HUES48 (cell line): ENCODE data around the gene KRTAP3-3.

Experiments
- H3K27ac ChIP-seq: one replicate; pipeline ENCODE4 v1.7.0; 2013; ENCODE audit warnings: low read depth, low read length, inconsistent platforms
- H3K27me3 ChIP-seq: 2 replicates; pipeline ENCODE4 v1.6.1; 2013; ENCODE audit warnings: mild to moderate bottlenecking, low read length; ENCODE audit not compliant: control insufficient read depth, insufficient read depth
- H3K36me3 ChIP-seq: 2 replicates; pipeline ENCODE4 v1.6.1; 2013; ENCODE audit warnings: low read length; ENCODE audit not compliant: control insufficient read depth, insufficient read depth
- H3K4me1 ChIP-seq: 2 replicates; pipeline ENCODE4 v1.6.1; 2013; ENCODE audit warnings: mild to moderate bottlenecking, low read length; ENCODE audit not compliant: control insufficient read depth, insufficient read depth
- H3K4me3 ChIP-seq: 2 replicates; pipeline ENCODE4 v1.5.1; 2013; ENCODE audit warnings: mild to moderate bottlenecking, low read depth, low read length
- H3K9ac ChIP-seq: 2 replicates; pipeline ENCODE4 v1.6.1; 2013; ENCODE audit warnings: mild to moderate bottlenecking, low read depth, low read length, moderate library complexity
- H3K9me3 ChIP-seq: 2 replicates; pipeline ENCODE4 v1.6.1; 2013; ENCODE audit warnings: low read length; ENCODE audit not compliant: control insufficient read depth, insufficient read depth

Gene KRTAP3-3

DNA sequence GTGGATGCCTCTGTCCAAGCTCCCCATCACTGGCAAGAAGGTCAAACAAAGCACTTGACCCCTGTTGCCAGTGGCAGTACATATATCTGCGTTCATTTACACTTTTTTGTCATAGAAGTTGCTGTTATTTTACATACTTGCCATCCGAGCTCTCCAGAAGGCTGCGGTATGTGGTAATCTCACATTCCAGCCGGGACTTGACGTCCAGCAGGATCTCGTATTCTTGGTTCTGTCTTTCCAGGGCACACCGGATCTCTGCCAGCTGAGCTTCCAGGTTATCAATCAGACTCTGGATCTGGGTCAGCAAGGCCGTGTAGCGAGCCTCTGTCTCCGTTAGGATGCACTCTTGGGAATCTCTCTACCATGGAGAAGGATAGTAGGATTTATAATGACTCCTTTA lies 33.8 kb downstream of the KRTAP3-3 start:
- H3K27ac ChIP-seq, result no peak overlapping the region
- H3K9ac ChIP-seq, result no peak overlapping the region
- no peaks in the 10 kb centered on the region for H3K36me3 ChIP-seq
- no peak overlapping the region for H3K4me3 ChIP-seq
- no peaks in the 10 kb centered on the region for H3K27me3 ChIP-seq
- no peaks in the 10 kb centered on the region for H3K9me3 ChIP-seq
- H3K4me1 ChIP-seq, result peaks cover 24% of the 10 kb centered on the region

DNA sequence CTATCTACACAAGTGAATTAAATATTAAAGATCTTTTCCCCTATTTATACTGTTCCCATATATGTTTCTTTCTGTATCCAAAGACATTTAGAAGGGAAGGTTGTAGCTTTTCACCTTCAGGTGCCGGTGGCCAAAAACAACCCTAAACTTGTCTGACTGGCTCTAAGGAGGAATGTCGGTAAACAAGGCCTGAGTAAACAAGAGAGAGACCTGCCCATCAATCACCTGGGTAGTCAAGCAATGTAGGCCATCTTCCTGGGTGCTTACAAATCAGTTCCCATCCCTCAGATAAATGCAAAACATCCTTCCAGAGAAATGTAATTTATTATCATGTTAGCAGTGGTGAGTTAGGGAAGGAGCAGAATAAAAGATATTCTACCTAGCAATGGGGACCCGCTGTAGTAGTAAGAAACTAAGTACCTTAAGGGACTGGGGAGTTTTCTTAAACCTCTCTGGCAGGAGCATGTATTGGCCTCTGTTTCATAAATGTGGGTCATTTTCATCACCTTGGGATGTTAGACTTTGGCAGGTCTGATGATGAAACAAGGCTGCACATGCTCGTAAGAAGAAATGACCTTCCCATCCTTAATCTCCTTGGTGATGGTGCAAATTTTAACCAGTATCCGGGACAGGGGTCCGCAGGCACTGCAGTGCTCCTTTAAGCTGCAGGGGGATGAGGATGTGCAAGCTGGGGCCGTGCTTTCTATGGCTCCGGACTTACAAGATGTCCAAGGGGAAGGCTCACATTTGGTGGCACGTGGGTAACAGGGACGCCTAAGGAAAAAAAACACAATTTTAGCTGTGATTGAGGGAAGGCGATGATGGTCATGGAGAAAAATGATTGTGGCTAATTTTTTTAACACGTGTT lies 35.6 kb downstream of the KRTAP3-3 start:
- Histone ChIP-seq H3K4me1 (peaks cover 24% of the 10 kb centered on the region), H3K4me3 (no peak overlapping the region), H3K27me3 (no peaks in the 10 kb centered on the region), H3K36me3 (no peaks in the 10 kb centered on the region), H3K9ac (no peak overlapping the region), H3K9me3 (no peaks in the 10 kb centered on the region), H3K27ac (no peak overlapping the region)

DNA sequence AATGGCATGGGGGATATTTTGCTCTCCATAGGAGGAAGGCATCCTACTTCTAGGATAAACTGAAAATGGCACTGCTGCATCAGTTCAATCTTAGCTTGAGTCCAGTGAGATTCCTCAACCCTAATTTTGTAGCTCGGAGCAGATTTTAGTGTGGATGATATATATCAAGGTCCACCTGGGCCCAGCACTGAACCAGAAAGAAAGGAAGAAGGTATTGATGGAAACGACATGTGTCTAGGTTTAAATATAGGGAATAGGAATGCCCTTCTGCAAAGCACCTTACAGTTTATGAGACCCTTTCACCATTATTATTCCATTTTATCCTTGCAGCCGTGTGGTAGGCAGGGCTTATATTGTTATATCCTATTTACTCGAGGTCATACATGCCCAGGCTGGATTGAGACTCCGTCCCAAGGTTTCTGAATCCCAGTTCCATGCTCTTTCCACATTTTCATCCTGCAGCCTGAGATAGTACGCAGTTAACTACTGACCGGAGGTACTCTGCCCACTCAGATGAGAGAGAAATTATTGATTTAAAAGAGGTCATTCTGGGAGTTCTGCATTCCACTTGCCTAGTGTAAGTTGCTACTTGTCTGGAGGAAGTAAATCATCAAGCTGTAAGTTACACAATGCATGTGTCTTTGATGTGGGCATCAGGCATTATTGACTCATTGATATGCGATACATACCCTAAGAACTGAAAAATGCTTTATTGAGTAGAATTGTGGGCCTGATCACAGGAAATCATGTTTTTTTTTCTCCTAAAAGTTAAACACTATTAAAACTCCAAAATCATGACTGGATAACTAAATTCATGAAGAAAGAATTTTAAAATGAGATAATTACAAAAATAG lies 37.3 kb downstream of the KRTAP3-3 start:
- Histone ChIP-seq H3K9me3 (no peaks in the 10 kb centered on the region), H3K9ac (no peak overlapping the region), H3K27ac (no peak overlapping the region), H3K4me3 (no peak overlapping the region), H3K27me3 (no peaks in the 10 kb centered on the region), H3K4me1 (peaks cover 24% of the 10 kb centered on the region), H3K36me3 (no peaks in the 10 kb centered on the region)

DNA sequence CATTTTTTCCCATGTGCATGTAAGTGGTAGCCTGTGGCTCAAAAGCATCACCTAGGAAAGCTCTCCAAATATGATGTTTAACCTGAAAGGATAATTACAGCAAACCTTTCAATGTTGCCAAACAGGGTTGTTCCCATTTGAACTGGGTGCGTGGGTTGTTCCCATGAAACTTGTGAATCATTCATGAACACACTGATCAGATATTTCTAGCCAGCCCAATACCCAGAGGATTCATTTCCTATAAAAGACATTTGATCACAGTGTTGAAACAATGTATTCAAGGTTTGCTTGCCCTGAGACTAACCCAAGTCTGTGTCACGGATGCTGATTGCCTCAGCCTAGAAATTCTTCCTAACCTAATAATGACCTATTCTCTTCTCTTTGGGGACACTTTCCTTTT lies 40.1 kb downstream of the KRTAP3-3 start:
- Histone ChIP-seq H3K36me3 (no peaks in the 10 kb centered on the region), H3K4me1 (peaks cover 24% of the 10 kb centered on the region), H3K27me3 (no peaks in the 10 kb centered on the region), H3K27ac (no peak overlapping the region), H3K9me3 (no peaks in the 10 kb centered on the region), H3K4me3 (no peak overlapping the region), H3K9ac (no peak overlapping the region)

DNA sequence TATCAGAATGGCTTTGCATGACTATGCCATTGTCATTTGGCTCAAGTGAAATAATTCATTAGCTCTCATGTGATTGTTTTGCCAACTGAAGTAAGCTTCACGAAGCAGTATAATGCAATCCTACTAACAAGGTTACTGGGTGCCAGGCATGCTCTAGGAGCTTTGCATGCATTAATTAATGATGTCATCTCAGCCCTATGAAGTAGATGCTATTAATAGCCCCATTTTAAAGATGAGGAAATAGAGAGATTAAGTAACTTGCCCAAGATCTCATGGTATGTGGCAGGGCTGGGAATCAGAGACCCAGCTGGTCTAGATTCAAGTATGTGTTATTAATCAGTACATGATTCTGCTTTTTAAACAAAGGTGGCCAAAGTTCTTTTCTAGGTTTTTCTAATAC lies 41.3 kb downstream of the KRTAP3-3 start:
- H3K27ac ChIP-seq, result no peak overlapping the region

DNA sequence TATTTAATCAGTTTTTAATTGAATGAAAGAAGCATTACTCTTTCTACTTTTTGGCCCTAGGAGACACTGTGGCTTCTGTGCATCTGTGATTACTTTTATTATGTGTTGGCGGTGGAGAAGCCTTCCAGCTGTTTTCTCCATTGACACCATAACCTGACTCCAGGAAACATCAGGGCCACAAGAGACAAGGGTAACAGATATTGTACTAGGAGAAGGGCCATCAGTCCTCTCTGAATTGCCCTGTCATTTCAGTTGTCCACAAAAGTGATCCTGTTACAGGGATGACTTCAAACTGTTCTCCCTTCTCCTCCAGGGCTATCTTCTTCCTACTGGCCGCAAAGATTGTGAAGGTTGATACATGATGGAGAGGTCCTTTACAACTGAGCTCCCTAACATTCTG lies 41.8 kb downstream of the KRTAP3-3 start:
- Histone ChIP-seq H3K27ac (no peak overlapping the region), H3K9ac (no peak overlapping the region), H3K4me1 (peaks cover 9% of the 10 kb centered on the region), H3K36me3 (no peaks in the 10 kb centered on the region), H3K9me3 (no peaks in the 10 kb centered on the region), H3K4me3 (no peak overlapping the region), H3K27me3 (no peaks in the 10 kb centered on the region)

More for the DNA sequence above, 41.3 kb downstream of the KRTAP3-3 start:
- Histone ChIP-seq H3K9me3 (no peaks in the 10 kb centered on the region), H3K36me3 (no peaks in the 10 kb centered on the region), H3K27me3 (no peaks in the 10 kb centered on the region), H3K4me3 (no peak overlapping the region), H3K4me1 (peaks cover 14% of the 10 kb centered on the region), H3K9ac (no peak overlapping the region)

DNA sequence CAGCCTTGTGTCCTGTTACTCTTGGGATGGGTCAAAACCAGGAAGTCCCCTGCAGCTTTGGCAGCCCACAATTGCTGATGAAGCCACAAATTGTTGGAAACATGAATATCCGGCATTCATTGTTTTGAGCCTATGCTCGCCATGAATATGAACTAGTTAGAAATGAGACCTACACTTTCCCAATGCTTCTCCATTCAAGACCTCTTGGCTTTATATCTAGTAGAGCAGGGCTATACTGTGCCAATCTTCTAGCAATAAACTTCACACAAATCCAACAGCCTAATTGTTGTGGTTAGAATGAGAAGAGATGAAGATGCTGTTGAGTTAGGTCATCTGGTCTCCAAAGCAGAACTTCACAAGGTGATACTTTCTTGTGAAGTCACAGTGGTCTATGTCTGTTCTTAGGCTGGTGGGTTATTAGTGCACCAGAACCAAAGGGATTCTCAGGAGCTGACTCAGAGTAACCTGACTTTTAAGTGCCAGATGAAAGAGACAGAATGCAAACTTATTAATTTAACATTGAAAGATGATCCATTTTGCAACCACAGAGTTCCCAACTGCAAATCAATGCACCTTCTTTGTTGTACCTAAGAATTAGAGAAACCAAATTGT lies 42.8 kb downstream of the KRTAP3-3 start:
- Histone ChIP-seq H3K4me1 (no peaks in the 10 kb centered on the region), H3K27me3 (no peaks in the 10 kb centered on the region), H3K9ac (no peak overlapping the region), H3K27ac (no peak overlapping the region), H3K36me3 (no peaks in the 10 kb centered on the region), H3K9me3 (no peaks in the 10 kb centered on the region), H3K4me3 (no peak overlapping the region)

DNA sequence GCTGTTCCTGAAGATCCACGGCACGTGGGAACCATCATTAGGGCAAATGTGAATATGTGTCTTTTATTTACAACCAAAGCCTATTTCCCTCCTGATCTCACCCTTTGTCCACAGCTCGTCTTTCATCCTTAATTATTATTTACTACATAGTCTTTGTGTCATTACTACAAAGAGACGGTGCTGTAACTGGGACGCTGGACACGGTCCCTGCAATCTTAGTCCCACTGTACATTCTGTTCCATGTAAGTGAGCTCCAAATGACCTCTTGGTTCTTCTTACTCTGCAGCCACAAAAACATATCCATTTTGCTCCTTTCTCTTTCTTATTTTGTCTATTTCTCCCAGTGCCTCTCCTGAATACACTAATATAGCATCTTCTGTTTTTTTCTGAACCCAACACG lies 43.8 kb downstream of the KRTAP3-3 start:
- Histone ChIP-seq H3K27me3 (no peaks in the 10 kb centered on the region), H3K4me3 (no peak overlapping the region), H3K27ac (no peak overlapping the region), H3K9me3 (no peaks in the 10 kb centered on the region), H3K9ac (no peak overlapping the region), H3K36me3 (no peaks in the 10 kb centered on the region), H3K4me1 (no peaks in the 10 kb centered on the region)

DNA sequence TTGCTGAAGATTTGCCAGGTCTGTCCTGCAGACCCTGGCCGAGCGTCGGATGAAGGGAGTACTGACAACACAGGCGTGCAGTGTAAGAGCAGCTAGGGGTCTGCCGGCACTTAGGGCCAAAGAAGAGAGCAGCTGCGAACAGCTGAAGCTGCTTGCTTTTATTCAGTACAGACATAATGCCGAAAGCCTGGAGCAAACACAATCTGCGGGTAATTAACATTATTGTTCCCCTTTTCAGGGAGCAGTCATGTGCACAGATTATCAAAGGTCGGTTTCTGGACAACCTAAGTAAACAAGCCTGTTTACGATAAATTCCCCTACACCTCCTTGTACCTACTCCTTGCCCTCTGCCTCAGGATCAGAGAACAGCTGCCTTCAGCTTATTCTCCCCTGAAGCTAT lies 44.5 kb downstream of the KRTAP3-3 start:
- Histone ChIP-seq H3K9me3 (no peaks in the 10 kb centered on the region), H3K9ac (no peak overlapping the region), H3K4me1 (no peaks in the 10 kb centered on the region), H3K27ac (no peak overlapping the region), H3K4me3 (no peak overlapping the region), H3K27me3 (no peaks in the 10 kb centered on the region), H3K36me3 (no peaks in the 10 kb centered on the region)

DNA sequence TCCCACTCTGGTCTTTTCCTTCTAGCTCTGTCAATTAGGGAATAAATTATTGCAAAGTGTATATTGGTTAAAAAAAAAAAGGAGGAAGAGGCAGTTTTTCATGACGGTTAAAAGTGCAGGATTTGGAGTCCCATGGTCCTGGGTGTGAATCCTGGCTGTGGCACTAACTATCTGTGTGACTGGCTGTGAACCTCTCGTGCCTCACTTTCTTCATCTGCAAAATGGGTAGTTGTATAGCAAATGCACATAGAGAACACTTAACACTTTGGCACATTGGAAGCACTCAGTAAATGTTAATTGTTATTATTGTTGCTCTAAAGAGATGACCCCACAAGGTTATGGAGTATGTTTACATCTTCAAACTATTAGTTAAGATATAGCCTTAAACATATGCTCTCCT lies 46.0 kb downstream of the KRTAP3-3 start:
- no peak overlapping the region for H3K9ac ChIP-seq
- H3K9me3 ChIP-seq, result no peaks in the 10 kb centered on the region
- no peaks in the 10 kb centered on the region for H3K36me3 ChIP-seq
- no peak overlapping the region for H3K27ac ChIP-seq
- no peaks in the 10 kb centered on the region for H3K27me3 ChIP-seq
- no peak overlapping the region for H3K4me3 ChIP-seq
- H3K4me1 ChIP-seq, result no peaks in the 10 kb centered on the region

DNA sequence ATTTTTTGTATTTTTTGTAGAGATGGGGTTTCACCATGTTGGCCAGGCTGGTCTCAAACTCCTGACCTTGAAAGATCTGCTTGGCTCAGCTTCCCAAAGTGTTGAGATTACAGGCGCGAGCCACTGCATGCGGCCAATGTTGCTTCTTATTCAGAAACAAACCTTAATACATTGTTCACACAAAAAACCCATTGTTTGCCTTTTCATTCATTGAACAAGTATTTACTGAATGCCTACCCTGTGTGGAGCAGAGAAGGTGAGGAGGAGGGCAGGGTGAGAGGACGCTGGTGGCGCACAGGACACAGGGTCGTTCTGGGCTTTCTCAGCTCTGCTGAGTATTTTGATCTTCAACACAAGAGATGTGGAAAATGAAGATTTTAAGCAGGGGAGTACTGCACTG lies 48.5 kb downstream of the KRTAP3-3 start:
- Histone ChIP-seq H3K27me3 (no peaks in the 10 kb centered on the region), H3K9me3 (no peaks in the 10 kb centered on the region), H3K4me3 (no peak overlapping the region), H3K4me1 (no peaks in the 10 kb centered on the region), H3K36me3 (no peaks in the 10 kb centered on the region), H3K9ac (no peak overlapping the region), H3K27ac (no peak overlapping the region)
